Measurements from ENCODE around the gene B3GNT2. TPM values are rescaled to one million over a fixed set of nuclear protein-coding genes. Genes with fewer than 3 reads are reported as not detected.

Gene B3GNT2
- total RNA-seq, 1 donor from 2014 or later: 7.7 TPM

- Mint-ChIP-seq H3K27ac (ENCODE audit: unreplicated experiment) (no peak overlapping the region), H3K4me3 (no peak overlapping the region), H3K36me3 (ENCODE audit: low read depth) (no peaks in the 10 kb centered on the region), H3K27me3 (ENCODE audit: low read depth) (no peaks in the 10 kb centered on the region), H3K9me3 (no peaks in the 10 kb centered on the region), H3K4me1 (peaks cover 10% of the 10 kb centered on the region)
- no peak for TF ChIP-seq CTCF (conservative IDR thresholded peaks at IDR 0.05)
- no peak for DNase-seq (ENCODE audit: low read depth, low spot score)
Measured at GRCh38 chr2:62186156-62186905, 9.6 kb upstream of the B3GNT2 start.

GRCh38 chr2:62187246-62187645, 8.7 kb upstream of the B3GNT2 start:
- Mint-ChIP-seq H3K4me3 (no peak overlapping the region), H3K27me3 (ENCODE audit: low read depth) (no peaks in the 10 kb centered on the region), H3K36me3 (ENCODE audit: low read depth) (no peaks in the 10 kb centered on the region), H3K4me1 (peaks cover 6% of the 10 kb centered on the region), H3K9me3 (no peaks in the 10 kb centered on the region), H3K27ac (ENCODE audit: unreplicated experiment) (no peak overlapping the region)
- no peak for DNase-seq (ENCODE audit: low read depth, low spot score)
- no peak for TF ChIP-seq CTCF (conservative IDR thresholded peaks at IDR 0.05)

GRCh38 chr2:62188416-62188815, 7.5 kb upstream of the B3GNT2 start:
- H3K4me1 Mint-ChIP-seq: peaks cover 6% of the 10 kb centered on the region
- no peak overlapping the region for H3K4me3 Mint-ChIP-seq
- H3K27me3 Mint-ChIP-seq (ENCODE audit: low read depth): no peaks in the 10 kb centered on the region
- no peak overlapping the region for H3K27ac Mint-ChIP-seq (ENCODE audit: unreplicated experiment)
- TF ChIP-seq CTCF (conservative IDR thresholded peaks at IDR 0.05): no peak
- no peaks in the 10 kb centered on the region for H3K36me3 Mint-ChIP-seq (ENCODE audit: low read depth)
- no peak for DNase-seq (ENCODE audit: low read depth, low spot score)
- H3K9me3 Mint-ChIP-seq: no peaks in the 10 kb centered on the region

GRCh38 chr2:62189196-62189595, 6.7 kb upstream of the B3GNT2 start:
- DNase-seq (ENCODE audit: low read depth, low spot score): no peak
- Mint-ChIP-seq H3K36me3 (ENCODE audit: low read depth) (no peaks in the 10 kb centered on the region), H3K9me3 (no peaks in the 10 kb centered on the region), H3K27me3 (ENCODE audit: low read depth) (no peaks in the 10 kb centered on the region), H3K4me3 (no peak overlapping the region), H3K27ac (ENCODE audit: unreplicated experiment) (no peak overlapping the region), H3K4me1 (peaks cover 6% of the 10 kb centered on the region)
- TF ChIP-seq CTCF (conservative IDR thresholded peaks at IDR 0.05): no peak

- Mint-ChIP-seq H3K36me3 (ENCODE audit: low read depth) (no peaks in the 10 kb centered on the region), H3K27me3 (ENCODE audit: low read depth) (peaks cover 6% of the 10 kb centered on the region), H3K9me3 (no peaks in the 10 kb centered on the region), H3K4me1 (peaks cover 6% of the 10 kb centered on the region), H3K27ac (ENCODE audit: unreplicated experiment) (no peak overlapping the region), H3K4me3 (peak overlapping the region; percentile 5)
- no peak for DNase-seq (ENCODE audit: low read depth, low spot score)
- TF ChIP-seq CTCF (conservative IDR thresholded peaks at IDR 0.05): no peak
Measured at GRCh38 chr2:62192811-62193210, 3.1 kb upstream of the B3GNT2 start.

Data from neural crest cell (in vitro differentiated cells).